Naive thymus-derived CD8-positive, alpha-beta T cell (primary cell): ENCODE data around the gene EPC2. TPM values are rescaled to one million over a fixed set of nuclear protein-coding genes. Genes with fewer than 3 reads are reported as not detected.
A peak's percentile ranks its signal among the peaks of the same experiment; 100 is the strongest.
"Not testable (repeated sequence)": the region's sequence is repeated elsewhere in the genome, so short reads cannot be mapped to it uniquely, and the experiment has no call there.

Experiments used
- ATAC-seq, 2 donors: fragments of 150-1000 bp; cut with Tn5 transposase in 1 of 2; sonication (Bioruptor Pico), chemical (Tn5 transposase) in 1 of 2; 1 replicate in 1 of 2; 2 replicates in 1 of 2; pipeline ENCODE4 v1.10.0; 2021; ENCODE audit warnings: mild to moderate bottlenecking in 2 of 2, moderate library complexity in 2 of 2
- POLR2A ChIA-PET: fragments of 350-600 bp; sonication (Branson Sonifier 250); formaldehyde crosslinking; loops from one replicate; lab custom pipeline; 2021; ENCODE audit warnings: antibody characterized with exemption; lab: Charles Lee
- DNase-seq, 10 donors: peaks; one replicate each; pipeline versions ENCODE4 v3.0.0 to v3.0.0-alpha.2; 2020 to 2022
- H3K27ac Mint-ChIP-seq, 10 donors: one replicate each; pipeline ENCODE4 v1.8.0; 2020 to 2022; ENCODE audit warnings: mild to moderate bottlenecking in 10 of 10, mixed read lengths in 10 of 10, moderate library complexity in 4 of 10, inconsistent platforms in 1 of 10
- H3K27me3 Mint-ChIP-seq, 5 donors: one replicate each; pipeline ENCODE4 v1.8.0; 2021 to 2022; ENCODE audit warnings: mixed read lengths in 5 of 5
- H3K36me3 Mint-ChIP-seq, 3 donors: one replicate each; pipeline ENCODE4 v1.8.0; 2020 to 2022; ENCODE audit warnings: mixed read lengths in 3 of 3, mild to moderate bottlenecking in 2 of 3, inconsistent platforms in 1 of 3
- H3K4me1 Mint-ChIP-seq, 4 donors: one replicate each; pipeline ENCODE4 v1.8.0; 2021 to 2022; ENCODE audit warnings: mixed read lengths in 4 of 4
- H3K4me3 Mint-ChIP-seq, 10 donors: one replicate each; pipeline ENCODE4 v1.8.0; 2020 to 2022; ENCODE audit warnings: mild to moderate bottlenecking in 10 of 10, mixed read lengths in 10 of 10, moderate library complexity in 6 of 10, inconsistent platforms in 1 of 10
- H3K9me3 Mint-ChIP-seq, 9 donors: one replicate each; pipeline ENCODE4 v1.8.0; 2020 to 2022; ENCODE audit warnings: mixed read lengths in 9 of 9, mild to moderate bottlenecking in 3 of 9, inconsistent platforms in 1 of 9, moderate library complexity in 1 of 9
- polyA plus RNA-seq, 3 donors: library from polyadenylated mRNA; unstranded; fragments of 300-500 nt; fragmentation: Illumina TruSeq; gene quantifications; one replicate each; pipeline ENCODE4 v1.2.3, GENCODE V29; 2021
- total RNA-seq, 8 experiments: library from RNA in 2 of 8; stranded (reverse) in 2 of 8; gene quantifications; one replicate each; pipeline ENCODE4 v1.2.3 and lab custom pipeline; 2021 to 2026

The EPC2 gene
- total and polyA plus RNA-seq, 5 experiments from 2014 or later: 2.5 to 94.7 (median 3.7) TPM

DNA sequence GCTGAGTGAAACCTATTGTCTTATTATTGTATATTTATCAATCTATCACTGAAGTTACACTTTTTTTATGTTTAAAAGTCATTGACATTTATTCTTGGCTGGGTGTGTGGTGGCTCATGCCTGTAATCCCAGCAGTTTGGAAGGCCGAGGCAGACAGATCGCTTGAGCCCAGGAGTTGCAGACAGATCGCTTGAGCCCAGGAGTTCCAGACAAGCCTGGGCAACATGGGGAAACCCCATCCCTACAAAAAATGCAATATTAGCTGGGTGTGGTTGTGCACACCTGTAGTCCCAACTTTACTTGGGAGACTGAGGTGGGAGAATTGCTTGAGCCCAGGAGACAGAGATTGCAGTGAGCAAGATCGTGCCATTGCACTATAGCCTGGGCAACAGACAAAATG lies 97.8 kb downstream of the EPC2 start:
- peaks cover 36 to 80% (median 74%) of the 10 kb centered on the region in 4 donors for H3K4me1 Mint-ChIP-seq

DNA sequence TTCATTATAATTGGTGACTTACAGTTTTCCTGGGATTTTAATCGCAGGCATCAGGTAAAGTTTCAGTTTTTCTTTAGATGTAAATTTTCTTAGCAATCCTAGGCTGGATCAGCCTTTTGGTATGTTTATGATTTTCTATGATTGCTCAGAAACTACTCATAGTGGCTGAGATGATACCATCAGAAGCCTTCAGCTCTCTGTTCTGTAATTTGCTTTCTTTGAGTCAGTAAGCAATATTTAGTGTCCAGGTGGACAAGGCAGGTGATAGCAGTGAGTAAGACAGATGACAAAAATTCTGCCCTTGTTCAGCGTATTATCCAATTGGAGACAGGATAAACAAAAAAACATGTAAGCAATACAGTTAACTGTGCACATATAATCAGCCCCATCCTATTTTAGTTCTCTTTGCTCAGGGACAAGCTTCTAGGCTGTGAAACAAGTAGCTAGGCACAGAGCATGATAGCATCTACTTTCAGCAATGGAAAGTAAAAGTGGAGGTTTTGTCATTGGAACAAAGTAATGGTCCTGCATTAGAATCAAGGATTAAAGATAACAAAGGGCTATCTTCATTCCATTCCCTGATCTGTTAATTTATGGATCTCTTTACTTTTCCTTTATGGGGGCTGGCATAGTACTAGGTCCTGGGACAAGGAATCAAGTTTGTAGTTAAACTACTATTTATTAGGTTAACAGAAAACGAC lies 100.8 kb downstream of the EPC2 start:
- H3K4me3 Mint-ChIP-seq: peak overlapping the region in 1 of 10 donors; percentile 8
- DNase-seq (no peak), ATAC-seq (no peak)
- POLR2A ChIA-PET: no interaction called here
- H3K4me1 Mint-ChIP-seq: peaks cover 30 to 63% (median 61%) of the 10 kb centered on the region in 4 donors
- H3K27ac Mint-ChIP-seq: peak overlapping the region in 2 of 10 donors; percentile 19 to 24
- no peaks in the 10 kb centered on the region for H3K9me3 Mint-ChIP-seq
- peaks cover 0 to 41% (median 7%) of the 10 kb centered on the region in 3 donors for H3K36me3 Mint-ChIP-seq
- H3K27me3 Mint-ChIP-seq: no peaks in the 10 kb centered on the region

More for the DNA sequence above, 97.8 kb downstream of the EPC2 start:
- Mint-ChIP-seq H3K9me3 (no peaks in the 10 kb centered on the region), H3K27me3 (no peaks in the 10 kb centered on the region), H3K36me3 (peaks cover 0 to 29% (median 10%) of the 10 kb centered on the region in 3 donors), H3K27ac (peak overlapping the region in 1 of 10 donors; percentile 19), H3K4me3 (peak overlapping the region in 1 of 10 donors; percentile 18)
- POLR2A ChIA-PET: no interaction called here
- ATAC-seq (no peak), DNase-seq (no peak)

DNA sequence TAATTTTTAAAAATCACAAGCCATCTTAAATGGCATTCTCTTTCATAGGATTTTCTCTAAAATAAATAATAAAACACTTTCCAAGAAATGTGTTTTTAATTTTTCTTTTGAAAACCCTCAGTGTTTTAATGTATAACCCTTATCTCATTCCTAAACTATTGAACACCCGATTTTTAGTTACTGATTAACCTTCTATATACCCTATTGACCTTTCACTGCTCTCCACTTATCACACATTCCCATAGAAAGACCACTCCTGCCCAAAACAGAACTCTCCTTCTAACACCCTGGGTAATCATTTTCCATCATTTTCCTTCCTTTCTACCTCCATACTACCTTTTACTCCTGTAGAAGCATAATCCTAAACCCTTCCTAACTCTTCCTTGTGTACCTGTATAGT lies 102.4 kb downstream of the EPC2 start:
- POLR2A ChIA-PET: no interaction called here
- Mint-ChIP-seq H3K4me1 (peaks cover 30 to 58% (median 54%) of the 10 kb centered on the region in 4 donors), H3K27me3 (no peaks in the 10 kb centered on the region), H3K27ac (peak overlapping the region in 5 of 10 donors; percentile 1 to 17 (median 8)), H3K4me3 (peak overlapping the region in 1 of 10 donors; percentile 9), H3K9me3 (no peaks in the 10 kb centered on the region), H3K36me3 (peaks cover 0 to 44% (median 7%) of the 10 kb centered on the region in 3 donors)
- no peak for DNase-seq
- ATAC-seq: no peak

DNA sequence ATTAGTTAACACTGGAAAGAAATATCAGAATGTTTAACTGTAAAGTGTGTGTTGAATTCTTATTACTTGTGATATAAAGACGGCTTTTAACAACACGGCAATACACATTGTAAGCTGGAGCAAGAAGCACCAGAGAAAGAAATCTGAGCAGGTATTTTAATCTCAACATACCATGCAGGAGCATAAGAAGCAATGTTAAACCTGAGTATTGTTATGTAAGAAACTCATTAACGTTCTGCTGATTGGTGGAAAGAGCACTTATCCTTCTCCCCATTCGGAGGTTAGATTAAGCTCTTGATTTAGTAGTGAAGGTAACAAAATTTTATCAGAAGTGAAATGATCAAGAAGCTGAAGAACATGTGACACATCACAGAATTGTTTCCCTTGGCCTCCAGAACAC lies 107.4 kb downstream of the EPC2 start:
- Mint-ChIP-seq H3K27me3 (no peaks in the 10 kb centered on the region), H3K4me3 (no peak overlapping the region), H3K9me3 (no peaks in the 10 kb centered on the region), H3K36me3 (peaks cover 7 to 65% (median 20%) of the 10 kb centered on the region in 3 donors), H3K27ac (no peak overlapping the region), H3K4me1 (peaks cover 16 to 46% (median 35%) of the 10 kb centered on the region in 4 donors)
- ATAC-seq (no peak), DNase-seq (no peak)
- POLR2A ChIA-PET: no interaction called here

DNA sequence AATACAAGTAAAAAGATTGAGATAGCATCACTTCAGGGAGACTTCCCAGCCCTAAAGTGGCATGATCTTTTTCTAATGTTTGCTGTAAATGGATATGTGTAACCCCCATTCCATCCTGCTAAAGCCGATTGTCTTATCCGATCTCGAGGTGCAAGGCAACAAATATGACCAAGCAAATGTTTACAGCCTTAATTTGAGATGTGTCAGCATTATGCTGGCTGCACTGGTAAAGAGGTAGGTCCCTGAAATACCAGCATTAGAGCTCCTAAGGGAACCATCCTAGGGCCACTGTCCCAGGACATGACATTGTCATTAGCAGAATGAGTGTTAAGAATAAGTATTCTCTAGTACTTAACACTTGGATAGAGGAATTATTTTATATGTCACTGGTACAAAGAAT lies 108.4 kb downstream of the EPC2 start:
- H3K27ac Mint-ChIP-seq: peak overlapping the region in 1 of 10 donors; percentile 7
- DNase-seq: no peak
- POLR2A ChIA-PET: no interaction called here
- peaks cover 7 to 57% (median 18%) of the 10 kb centered on the region in 3 donors for H3K36me3 Mint-ChIP-seq
- H3K4me1 Mint-ChIP-seq: peaks cover 6 to 36% (median 25%) of the 10 kb centered on the region in 4 donors
- H3K4me3 Mint-ChIP-seq: no peak overlapping the region
- H3K27me3 Mint-ChIP-seq: no peaks in the 10 kb centered on the region
- ATAC-seq: no peak
- H3K9me3 Mint-ChIP-seq: no peaks in the 10 kb centered on the region

DNA sequence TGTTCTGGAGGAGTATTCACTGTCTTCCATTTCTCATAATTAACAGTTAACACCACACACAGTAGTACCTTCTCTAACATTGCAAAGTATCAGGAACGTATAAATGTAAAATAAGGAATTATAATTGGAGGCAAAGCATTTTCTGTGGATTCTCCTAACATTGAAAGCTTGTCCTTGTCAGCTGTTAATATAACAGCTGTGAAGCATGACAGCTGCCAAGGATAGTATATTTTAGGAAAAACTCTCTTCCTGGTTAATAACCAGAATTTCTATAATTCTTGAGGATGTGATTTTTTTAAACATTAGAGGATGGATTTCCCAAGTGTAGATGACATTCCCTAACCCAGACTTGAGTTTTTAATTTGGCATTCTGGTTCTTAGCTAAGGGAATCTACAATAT lies 110.3 kb downstream of the EPC2 start:
- DNase-seq: no peak
- Mint-ChIP-seq H3K27ac (peak overlapping the region in 2 of 10 donors; percentile 11), H3K9me3 (no peaks in the 10 kb centered on the region), H3K36me3 (peaks cover 7 to 61% (median 22%) of the 10 kb centered on the region in 3 donors), H3K27me3 (no peaks in the 10 kb centered on the region), H3K4me3 (no peak overlapping the region), H3K4me1 (peaks cover 2 to 33% (median 24%) of the 10 kb centered on the region in 4 donors)
- POLR2A ChIA-PET: interaction anchor here (1.0 kb wide), 1 partner anchor 15 kb away, joined by 5 read pairs; no protein-coding TSS in a partner anchor
- ATAC-seq: no peak

DNA sequence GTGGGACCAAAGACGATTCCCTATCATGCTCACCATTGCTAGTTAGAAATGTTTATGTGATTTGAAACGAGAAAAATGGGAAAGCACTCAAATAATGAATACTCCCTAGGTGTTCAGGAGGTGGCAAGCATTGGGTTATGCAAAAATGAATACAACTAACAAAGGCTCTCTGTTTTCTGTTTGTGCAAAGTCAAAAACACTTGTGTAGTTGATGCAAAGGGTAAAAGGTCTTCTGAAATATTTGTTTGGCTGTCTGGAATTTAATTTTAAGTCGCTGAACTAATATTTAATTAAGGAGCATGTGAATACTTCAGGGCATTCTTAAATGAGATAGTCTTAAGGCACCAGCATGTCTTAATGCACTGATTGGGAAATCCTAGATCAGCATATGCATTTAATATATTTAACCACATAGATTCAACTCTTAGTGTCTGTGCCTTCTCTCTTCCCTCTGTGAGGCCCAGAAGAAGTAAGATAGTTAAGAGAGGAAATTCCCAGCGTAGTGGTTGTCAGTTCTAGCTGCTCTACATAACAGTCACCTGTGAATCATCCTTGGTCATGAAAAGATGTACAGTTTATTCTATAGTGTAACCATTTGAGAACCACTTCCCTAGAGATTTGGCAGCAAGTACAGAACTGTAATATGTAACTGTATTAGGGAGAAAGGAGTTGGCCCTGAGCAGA lies 111.9 kb downstream of the EPC2 start:
- Mint-ChIP-seq H3K4me3 (no peak overlapping the region), H3K9me3 (no peaks in the 10 kb centered on the region), H3K4me1 (peaks cover 5 to 33% (median 22%) of the 10 kb centered on the region in 4 donors), H3K36me3 (peaks cover 7 to 62% (median 22%) of the 10 kb centered on the region in 3 donors), H3K27me3 (no peaks in the 10 kb centered on the region), H3K27ac (peak overlapping the region in 2 of 10 donors; percentile 0 to 60)
- ATAC-seq (no peak), DNase-seq (no peak)
- POLR2A ChIA-PET: no interaction called here

DNA sequence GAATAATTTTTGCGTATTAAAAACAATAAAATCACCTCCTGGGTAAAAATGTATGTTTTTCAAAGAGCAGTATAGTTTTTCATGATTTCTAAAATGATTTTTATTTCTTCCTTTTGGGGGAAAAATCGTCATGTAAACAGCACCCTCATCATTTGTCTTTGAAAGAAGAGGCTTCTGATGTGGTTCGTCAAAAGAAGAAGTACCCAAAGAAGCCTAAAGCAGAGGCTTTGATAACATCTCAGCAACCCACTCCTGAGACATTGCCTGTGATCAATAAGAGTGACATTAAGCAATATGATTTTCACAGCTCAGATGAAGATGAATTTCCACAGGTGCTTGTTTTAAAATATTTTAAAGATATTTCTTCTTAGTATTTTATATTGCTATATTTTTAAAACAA lies 120.3 kb downstream of the EPC2 start:
- no peaks in the 10 kb centered on the region for H3K9me3 Mint-ChIP-seq
- POLR2A ChIA-PET: interaction anchor here (0.5 to 0.6 kb wide), 4 partner anchors 20 to 243 kb away, joined by 3 to 5 read pairs (median 4); no protein-coding TSS in a partner anchor
- ATAC-seq (peak; percentile 99 to 100), DNase-seq (peak in 5 of 10 donors; percentile 3 to 68 (median 47))
- peaks cover 8 to 69% (median 26%) of the 10 kb centered on the region in 3 donors for H3K36me3 Mint-ChIP-seq
- peak overlapping the region in 4 of 10 donors; percentile 21 to 86 (median 74) for H3K27ac Mint-ChIP-seq
- no peaks in the 10 kb centered on the region for H3K27me3 Mint-ChIP-seq
- peak overlapping the region in 6 of 10 donors; percentile 33 to 72 (median 64) for H3K4me3 Mint-ChIP-seq
- H3K4me1 Mint-ChIP-seq: peaks cover 11 to 37% (median 33%) of the 10 kb centered on the region in 4 donors

DNA sequence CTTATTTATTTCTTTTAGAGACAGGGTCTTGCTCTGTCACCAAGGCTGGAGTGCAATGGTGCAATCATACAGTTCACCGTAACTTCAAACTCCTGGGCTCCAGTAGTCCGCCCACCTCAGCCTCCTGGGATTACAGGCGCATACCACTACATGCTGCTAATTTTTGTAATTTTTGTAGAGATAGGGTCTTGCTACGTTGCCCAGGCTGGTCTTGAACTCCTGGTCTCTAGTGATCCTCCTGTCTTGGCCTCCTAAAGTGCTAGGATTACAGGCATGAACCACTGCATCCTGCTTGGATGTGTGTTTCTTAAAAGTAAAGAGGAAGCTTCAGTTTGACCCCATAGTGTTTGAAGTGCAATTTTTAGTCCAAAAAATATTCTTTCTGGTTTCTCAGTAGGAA lies 125.5 kb downstream of the EPC2 start:
- POLR2A ChIA-PET: interaction anchor here (0.6 kb wide), 1 partner anchor 102 kb away, joined by 6 read pairs; no protein-coding TSS in a partner anchor
- Mint-ChIP-seq H3K4me1 (peaks cover 0 to 17% (median 10%) of the 10 kb centered on the region in 4 donors), H3K4me3 (no peak overlapping the region), H3K27ac (peak overlapping the region in 1 of 10 donors; percentile 53), H3K9me3 (no peaks in the 10 kb centered on the region), H3K27me3 (no peaks in the 10 kb centered on the region), H3K36me3 (peaks cover 17 to 78% (median 42%) of the 10 kb centered on the region in 3 donors)
- ATAC-seq (no peak), DNase-seq (no peak)

DNA sequence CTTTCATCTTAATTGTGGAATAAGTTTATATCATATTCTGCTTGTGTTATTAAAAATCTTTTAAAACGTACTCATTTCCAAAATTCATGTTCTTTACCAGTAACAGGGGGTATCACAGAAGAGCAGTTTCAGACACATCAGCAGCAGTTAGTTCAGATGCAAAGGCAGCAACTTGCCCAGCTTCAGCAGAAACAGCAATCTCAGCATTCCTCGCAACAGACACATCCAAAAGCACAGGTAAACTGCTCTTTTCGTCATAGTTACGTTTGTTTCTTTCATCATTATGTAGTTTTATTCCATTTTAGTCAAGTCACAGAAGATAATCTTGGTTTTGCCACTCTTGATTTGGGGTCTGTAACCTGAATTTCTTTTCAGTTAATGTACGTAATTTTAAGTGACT lies 137.0 kb downstream of the EPC2 start:
- DNase-seq (no peak), ATAC-seq (no peak)
- Mint-ChIP-seq H3K27me3 (no peaks in the 10 kb centered on the region), H3K27ac (peak overlapping the region in 5 of 10 donors; percentile 3 to 74 (median 29)), H3K4me3 (no peak overlapping the region), H3K36me3 (peaks cover 5 to 76% (median 31%) of the 10 kb centered on the region in 3 donors), H3K9me3 (no peaks in the 10 kb centered on the region), H3K4me1 (peaks cover 2 to 24% (median 8%) of the 10 kb centered on the region in 4 donors)
- POLR2A ChIA-PET: no interaction called here

DNA sequence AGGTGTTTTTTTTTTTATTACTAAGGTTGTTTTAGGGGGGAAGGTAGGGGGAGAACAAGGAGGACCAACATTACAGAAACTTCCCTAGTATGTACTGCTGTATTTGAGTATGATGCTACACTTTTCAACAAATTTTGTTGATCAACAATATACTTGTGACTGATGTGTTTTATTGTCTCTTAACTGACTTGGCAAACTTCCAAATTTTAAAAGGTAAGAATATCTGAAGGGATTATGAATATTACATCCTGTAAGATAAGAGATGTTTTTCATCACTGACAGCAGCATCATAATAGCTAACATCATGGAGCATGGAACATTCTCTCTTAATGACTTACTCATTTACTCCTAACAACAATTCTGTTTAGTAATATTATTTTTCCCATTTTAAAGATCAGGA lies 144.5 kb downstream of the EPC2 start:
- peaks cover 2 to 9% (median 5%) of the 10 kb centered on the region in 4 donors for H3K4me1 Mint-ChIP-seq

DNA sequence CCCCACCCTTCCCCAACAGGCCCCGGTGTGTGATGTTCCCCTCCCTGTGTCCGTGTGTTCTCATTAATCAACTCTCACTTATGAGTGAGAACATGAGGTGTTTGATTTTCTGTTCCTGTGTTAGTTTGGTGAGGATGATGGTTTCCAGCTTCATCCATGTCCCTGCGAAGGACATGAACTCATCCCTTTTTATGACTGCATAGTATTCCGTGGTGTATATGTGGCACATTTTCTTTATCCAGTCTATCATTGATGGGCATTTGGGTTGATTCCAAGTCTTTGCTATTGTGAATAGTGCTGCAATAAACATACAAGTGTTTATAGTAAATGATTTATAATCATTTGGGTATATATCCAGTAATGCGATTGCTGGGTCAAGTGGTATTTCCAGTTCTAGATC lies 145.6 kb downstream of the EPC2 start:
- Mint-ChIP-seq H3K27ac (peak overlapping the region in 4 of 10 donors; percentile 16 to 77 (median 50)), H3K36me3 (peaks cover 0 to 39% (median 20%) of the 10 kb centered on the region in 3 donors)
- ATAC-seq, H3K9me3 Mint-ChIP-seq, H3K4me3 Mint-ChIP-seq, H3K27me3 Mint-ChIP-seq, POLR2A ChIA-PET, H3K4me1 Mint-ChIP-seq, DNase-seq: not testable (repeated sequence)

More for the DNA sequence above, 144.5 kb downstream of the EPC2 start:
- peaks cover 0 to 5% (median 0%) of the 10 kb centered on the region in 9 donors for H3K9me3 Mint-ChIP-seq
- no peak overlapping the region for H3K4me3 Mint-ChIP-seq
- H3K36me3 Mint-ChIP-seq: peaks cover 0 to 50% (median 31%) of the 10 kb centered on the region in 3 donors
- no peak for ATAC-seq
- POLR2A ChIA-PET: interaction anchor here (0.9 kb wide), 1 partner anchor 13 kb away, joined by 3 read pairs; no protein-coding TSS in a partner anchor
- peak in 1 of 10 donors; percentile 5 for DNase-seq
- H3K27me3 Mint-ChIP-seq: no peaks in the 10 kb centered on the region
- H3K27ac Mint-ChIP-seq: no peak overlapping the region
